H1 (cell line): ENCODE data around the gene FCRLB. TPM values are rescaled to one million over a fixed set of nuclear protein-coding genes. Genes with fewer than 3 reads are reported as not detected.

Experiments
- CTCF ChIA-PET: fragments of 300-600 bp; sonication (Branson Sonifier 250); formaldehyde crosslinking; loops from one replicate; lab custom pipeline; 2021; ENCODE audit not compliant: partially characterized antibody; lab: Charles Lee
- POLR2A ChIA-PET: fragments of 300-600 bp; sonication (Branson Sonifier 250); formaldehyde crosslinking; loops from one replicate; lab custom pipeline; 2021; ENCODE audit warnings: inconsistent platforms; ENCODE audit not compliant: partially characterized antibody; lab: Charles Lee
- DNase-seq, 2 experiments: peaks; one replicate each; pipeline versions ENCODE4 v3.0.0 to v3.0.0-alpha.2; 2010 to 2022; ENCODE audit warnings: low spot score in 2 of 2, low read depth in 1 of 2, mixed read lengths in 1 of 2
- FAIRE-seq: peaks from 2 replicates; lab custom pipeline; 2011; peaks lifted over from hg19 to GRCh38; lab: Jason Lieb, UNC
- H2AFZ ChIP-seq: 2 replicates; pipeline ENCODE4 v1.8.1; 2012; ENCODE audit warnings: low read length, inconsistent platforms
- H2AK5ac ChIP-seq: 2 replicates; pipeline ENCODE4 v1.6.1; 2013; ENCODE audit warnings: low read depth, low read length
- H2BK120ac ChIP-seq: replicated peaks from 2 replicates; pipeline ENCODE3; 2013; ENCODE audit warnings: low read depth, low read length, inconsistent platforms
- H2BK12ac ChIP-seq: 2 replicates; pipeline ENCODE4 v1.6.1; 2013; ENCODE audit warnings: low read depth, low read length
- H2BK15ac ChIP-seq: 2 replicates; pipeline ENCODE4 v1.6.1; 2013; ENCODE audit warnings: low read length
- H2BK20ac ChIP-seq: 2 replicates; pipeline ENCODE4 v1.6.1; 2013; ENCODE audit warnings: low read length
- H2BK5ac ChIP-seq: 2 replicates; pipeline ENCODE4 v1.6.1; 2013; ENCODE audit warnings: low read depth, low read length
- H3K14ac ChIP-seq: 2 replicates; pipeline ENCODE4 v1.6.1; 2013; ENCODE audit warnings: inconsistent platforms; ENCODE audit not compliant: insufficient read length
- H3K18ac ChIP-seq: 2 replicates; pipeline ENCODE4 v1.6.1; 2013; ENCODE audit warnings: low read length; ENCODE audit errors: extremely low read depth
- H3K23ac ChIP-seq: 2 replicates; pipeline ENCODE4 v1.6.1; 2013; ENCODE audit warnings: inconsistent platforms; ENCODE audit not compliant: insufficient read length
- H3K23me2 ChIP-seq: 2 replicates; pipeline ENCODE4 v1.6.1; 2013; ENCODE audit warnings: low read depth, low read length
- H3K27ac ChIP-seq: 2 replicates; pipeline ENCODE4 v1.6.1; 2011; ENCODE audit warnings: low read depth, low read length, inconsistent platforms
- H3K27me3 ChIP-seq, 4 experiments: replicated peaks in 1 of 4; 1 replicate in 1 of 4; 2 replicates in 3 of 4; pipeline versions ENCODE4 v1.6.1 to v1.8.1; 2011 to 2013; ENCODE audit warnings: low read length in 3 of 4, mild to moderate bottlenecking in 3 of 4, inconsistent platforms in 2 of 4, mixed read lengths in 2 of 4, moderate library complexity in 1 of 4; ENCODE audit not compliant: control insufficient read depth in 3 of 4, insufficient read depth in 3 of 4; ENCODE audit errors: extremely low read depth in 1 of 4
- H3K36me3 ChIP-seq, 4 experiments: 2 replicates each; pipeline versions ENCODE4 v1.6.1 to v1.8.1; 2011 to 2013; ENCODE audit warnings: mild to moderate bottlenecking in 4 of 4, low read length in 3 of 4, moderate library complexity in 2 of 4, control low read depth in 1 of 4, inconsistent platforms in 1 of 4; ENCODE audit not compliant: insufficient read depth in 4 of 4, control insufficient read depth in 2 of 4
- H3K4ac ChIP-seq: replicated peaks from 2 replicates; pipeline ENCODE3; 2013; ENCODE audit warnings: low read length, low read depth, mixed read lengths, inconsistent platforms; ENCODE audit not compliant: insufficient read length
- H3K4me1 ChIP-seq, 4 experiments: replicated peaks in 1 of 4; 1 replicate in 1 of 4; 2 replicates in 3 of 4; pipeline versions ENCODE4 v1.6.1 to v1.8.1; 2011 to 2013; ENCODE audit warnings: low read length in 3 of 4, inconsistent platforms in 2 of 4, mixed read lengths in 1 of 4; ENCODE audit not compliant: insufficient read depth in 4 of 4, control insufficient read depth in 3 of 4
- H3K4me2 ChIP-seq, 2 experiments: 2 replicates each; pipeline versions ENCODE4 v1.6.1 to v1.8.1; 2011 to 2013; ENCODE audit warnings: low read depth in 2 of 2, low read length in 2 of 2, control low read depth in 1 of 2, inconsistent platforms in 1 of 2, mild to moderate bottlenecking in 1 of 2; ENCODE audit not compliant: insufficient read depth in 1 of 2
- H3K4me3 ChIP-seq, 4 experiments: fragments of 200-600, 300-600 bp in 1 of 4; sonication (generic), shearing (Covaris generic), sonication (Bioruptor Twin) in 1 of 4; 2 replicates each; pipeline versions ENCODE4 v1.5.1 to v1.8.1; 2011 to 2016; ENCODE audit warnings: low read length in 4 of 4, low read depth in 3 of 4, control low read depth in 2 of 4, inconsistent platforms in 2 of 4, mild to moderate bottlenecking in 2 of 4, mixed read lengths in 1 of 4, moderate library complexity in 1 of 4; ENCODE audit not compliant: insufficient read depth in 2 of 4; ENCODE audit errors: extremely low read depth in 1 of 4
- H3K56ac ChIP-seq: replicated peaks from 2 replicates; pipeline ENCODE3; 2013; ENCODE audit warnings: low read depth, mild to moderate bottlenecking, mixed read lengths, low read length, inconsistent platforms; ENCODE audit not compliant: insufficient read length
- H3K79me1 ChIP-seq: 2 replicates; pipeline ENCODE4 v1.6.1; 2013; ENCODE audit warnings: low read depth, low read length, control low read depth
- H3K79me2 ChIP-seq, 2 experiments: 2 replicates each; pipeline versions ENCODE4 v1.6.1 to v1.8.1; 2012 to 2013; ENCODE audit warnings: low read length in 2 of 2, mild to moderate bottlenecking in 2 of 2, inconsistent platforms in 1 of 2; ENCODE audit not compliant: insufficient read depth in 2 of 2, control insufficient read depth in 1 of 2
- H3K9ac ChIP-seq, 4 experiments: replicated peaks in 1 of 4; 1 replicate in 1 of 4; 2 replicates in 3 of 4; pipeline versions ENCODE4 v1.6.1 to v1.8.1; 2011 to 2013; ENCODE audit warnings: low read depth in 3 of 4, low read length in 3 of 4, control low read depth in 2 of 4, mild to moderate bottlenecking in 2 of 4, moderate library complexity in 2 of 4, inconsistent platforms in 1 of 4; ENCODE audit errors: extremely low read depth in 1 of 4
- H3K9me3 ChIP-seq, 2 experiments: 2 replicates each; pipeline versions ENCODE4 v1.6.1 to v1.8.1; 2012 to 2013; ENCODE audit warnings: mild to moderate bottlenecking in 2 of 2, moderate library complexity in 2 of 2, control low read depth in 1 of 2, inconsistent platforms in 1 of 2, low read depth in 1 of 2, low read length in 1 of 2, mixed read lengths in 1 of 2; ENCODE audit not compliant: insufficient read depth in 2 of 2
- H4K20me1 ChIP-seq, 2 experiments: replicated peaks in 1 of 2; 2 replicates each; pipeline versions ENCODE3 to v1.8.1; 2011 to 2013; ENCODE audit warnings: inconsistent platforms in 2 of 2, low read length in 2 of 2, mild to moderate bottlenecking in 1 of 2; ENCODE audit not compliant: insufficient read depth in 2 of 2, control insufficient read depth in 1 of 2
- H4K5ac ChIP-seq: 2 replicates; pipeline ENCODE4 v1.6.1; 2013; ENCODE audit warnings: low read length, low read depth, mixed read lengths, inconsistent platforms; ENCODE audit not compliant: insufficient read length
- H4K8ac ChIP-seq: 2 replicates; pipeline ENCODE4 v1.8.0; 2013; ENCODE audit warnings: mild to moderate bottlenecking, moderate library complexity, low read length, inconsistent platforms; ENCODE audit not compliant: insufficient read depth; ENCODE audit errors: extremely low read depth
- H4K91ac ChIP-seq: replicated peaks from 2 replicates; pipeline ENCODE3; 2013; ENCODE audit warnings: low read length, mixed read lengths, inconsistent platforms; ENCODE audit not compliant: insufficient read length
- EP300 ChIP-seq, 2 experiments: IDR thresholded peaks; 1 replicate in 1 of 2; 2 replicates in 1 of 2; pipeline ENCODE4 v1.6.1; 2011 to 2012; ENCODE audit warnings: low read depth in 2 of 2, low read length in 2 of 2, mild to moderate bottlenecking in 2 of 2, borderline replicate concordance in 1 of 2, inconsistent platforms in 1 of 2, moderate library complexity in 1 of 2
- HDAC6 ChIP-seq: IDR thresholded peaks from one replicate; pipeline ENCODE4 v1.7.1; 2012; ENCODE audit warnings: low read depth, mild to moderate bottlenecking, inconsistent platforms, low read length, moderate library complexity
- MAX ChIP-seq: IDR thresholded peaks from 2 replicates; pipeline ENCODE4 v1.6.1; 2012; ENCODE audit warnings: inconsistent platforms
- SIRT6 ChIP-seq: IDR thresholded peaks from one replicate; pipeline ENCODE4 v1.7.1; 2012; ENCODE audit warnings: low read length, inconsistent platforms
- WGBS, 2 experiments: shearing (Covaris generic) in 1 of 2; methylation state at CpG; one replicate each; pipeline versions ENCODE4 v1.1.6 to v1.1.7; 2013 to 2015; ENCODE audit warnings: low lambda C conversion rate in 2 of 2, mixed read lengths in 2 of 2, inconsistent platforms in 1 of 2, low coverage in 1 of 2, missing lambda C conversion rate in 1 of 2; ENCODE audit not compliant: insufficient replicate concordance in 2 of 2, insufficient coverage in 1 of 2, insufficient read length in 1 of 2; ENCODE audit errors: extremely low coverage in 1 of 2, missing lambda C conversion rate in 1 of 2; 5-methylcytosine and 5-hydroxymethylcytosine counted together
- polyA plus RNA-seq, 7 experiments: library from polyadenylated mRNA; depleted of rRNA in 3 of 7; stranded (reverse) in 5 of 7; unstranded in 2 of 7; fragments of >200 nt in 5 of 7; fragments of 200-250 nt in 2 of 7; gene quantifications; 1 replicate in 5 of 7; 2 replicates in 1 of 7; 4 replicates in 1 of 7; pipeline versions ENCODE4 v1.2.1 to v1.2.3, GENCODE V29; 2011 to 2013; ENCODE audit warnings: missing spikeins in 2 of 7, mixed read lengths in 2 of 7
- total RNA-seq: library from RNA; stranded (reverse); fragmentation: NEBNext Ultra II Directional; extraction: Animal tissue kit (Norgen Biotek cat#: 25700); gene quantifications from 2 replicates; pipeline ENCODE4 v1.2.1, GENCODE V29; 2021

The FCRLB gene
- total and polyA plus RNA-seq, 2 of the 8 experiments (the other 6 are each of a cell fraction or from before 2014, with no cell fraction given) = 0.14 to 0.24 TPM

GRCh38 chr1:161770250-161770649 is 48.9 kb downstream of the FCRLB start:
- FAIRE-seq (no peak), DNase-seq (no peak)
- Histone ChIP-seq H3K36me3 (no peaks in the 10 kb centered on the region), H2BK120ac (no peak overlapping the region), H2BK5ac (no peak overlapping the region), H2BK20ac (no peak overlapping the region), H3K23ac (no peak overlapping the region), H3K79me2 (peaks cover 0 to 4% of the 10 kb centered on the region in 2 experiments; a peak in 1 of 4 replicates), H2BK12ac (no peak overlapping the region), H3K4ac (no peak overlapping the region)
- no peak for TF ChIP-seq SIRT6
- no peak for TF ChIP-seq EP300 (IDR thresholded peaks at IDR 0.05; ENCODE audit: borderline replicate concordance in 1 of 2, low read depth in 2 of 2, low read length in 2 of 2)
- no peak for TF ChIP-seq MAX
- TF ChIP-seq HDAC6 = no peak
- TF ChIP-seq, all 59 proteins: peak for 0
- Histone ChIP-seq H3K27me3 (no peaks in the 10 kb centered on the region), H3K9me3 (no peaks in the 10 kb centered on the region), H3K9ac (no peak overlapping the region), H3K4me2 (no peak overlapping the region), H4K5ac (no peak overlapping the region), H3K79me1 (no peaks in the 10 kb centered on the region; the same call in 1 of the 2 replicates), H3K14ac (no peak overlapping the region), H4K20me1 (no peaks in the 10 kb centered on the region), H3K4me3 (no peak overlapping the region), H3K18ac (no peak overlapping the region), H3K4me1 (no peaks in the 10 kb centered on the region), H3K27ac (no peak overlapping the region), H4K8ac (no peak overlapping the region), H2AK5ac (no peak overlapping the region), H4K91ac (no peak overlapping the region), H3K23me2 (no peaks in the 10 kb centered on the region; the same call in 1 of the 2 replicates), H2BK15ac (no peak overlapping the region), H2AFZ (no peak overlapping the region), H3K56ac (no peak overlapping the region)
- WGBS, 2 experiments = 91% methylated on average over 3 of the region's 3 CpGs; no CpG with 5 or more reads in 1 of the 2 experiments
- CTCF ChIA-PET = interaction anchor here (1.0 to 1.2 kb wide), 2 partner anchors 21 to 266 kb away, joined by 3 read pairs; partner anchors contain the start of gene DUSP12
- POLR2A ChIA-PET = no interaction called here
